Central memory CD8-positive, alpha-beta T cell (primary cell): ENCODE data around the gene ABHD17A.
A peak's percentile ranks its signal among the peaks of the same experiment; 100 is the strongest.

Source experiments
- ATAC-seq: fragments of 150-1000 bp; cut with Tn5 transposase; replicated peaks from 2 replicates; pipeline ENCODE4 v1.10.0; 2022; ENCODE audit warnings: mild to moderate bottlenecking, moderate FRiP score, moderate number of reproducible peaks; ENCODE audit not compliant: poor library complexity, severe bottlenecking; ENCODE audit errors: extremely low read depth
- DNase-seq, 2 donors: peaks; one replicate each; pipeline ENCODE4 v3.0.0; 2021; ENCODE audit warnings: low spot score in 2 of 2
- H3K27ac Mint-ChIP-seq: one replicate; pipeline ENCODE4 v1.8.0; 2022; ENCODE audit warnings: low read depth, mild to moderate bottlenecking, moderate library complexity, mixed read lengths
- H3K27me3 Mint-ChIP-seq: one replicate; pipeline ENCODE4 v1.8.0; 2022; ENCODE audit warnings: mixed read lengths
- H3K36me3 Mint-ChIP-seq: one replicate; pipeline ENCODE4 v1.8.0; 2022; ENCODE audit warnings: mild to moderate bottlenecking, moderate library complexity, mixed read lengths; ENCODE audit not compliant: insufficient read depth
- H3K4me1 Mint-ChIP-seq: one replicate; pipeline ENCODE4 v1.8.0; 2022; ENCODE audit warnings: mixed read lengths
- H3K4me3 Mint-ChIP-seq: one replicate; pipeline ENCODE4 v1.8.0; 2022; ENCODE audit warnings: mild to moderate bottlenecking, moderate library complexity, mixed read lengths
- H3K9me3 Mint-ChIP-seq: one replicate; pipeline ENCODE4 v1.8.0; 2022; ENCODE audit warnings: mixed read lengths

Gene ABHD17A

GRCh38 chr19:1864480-1865171, 20.7 kb downstream of the ABHD17A start:
- Mint-ChIP-seq H3K9me3 (no peaks in the 10 kb centered on the region), H3K27ac (peak overlapping the region; percentile 16), H3K36me3 (peaks cover 14% of the 10 kb centered on the region), H3K4me3 (peak overlapping the region; percentile 67), H3K27me3 (no peaks in the 10 kb centered on the region), H3K4me1 (peaks cover 17% of the 10 kb centered on the region)
- ATAC-seq, result no peak
- no peak for DNase-seq

DNA sequence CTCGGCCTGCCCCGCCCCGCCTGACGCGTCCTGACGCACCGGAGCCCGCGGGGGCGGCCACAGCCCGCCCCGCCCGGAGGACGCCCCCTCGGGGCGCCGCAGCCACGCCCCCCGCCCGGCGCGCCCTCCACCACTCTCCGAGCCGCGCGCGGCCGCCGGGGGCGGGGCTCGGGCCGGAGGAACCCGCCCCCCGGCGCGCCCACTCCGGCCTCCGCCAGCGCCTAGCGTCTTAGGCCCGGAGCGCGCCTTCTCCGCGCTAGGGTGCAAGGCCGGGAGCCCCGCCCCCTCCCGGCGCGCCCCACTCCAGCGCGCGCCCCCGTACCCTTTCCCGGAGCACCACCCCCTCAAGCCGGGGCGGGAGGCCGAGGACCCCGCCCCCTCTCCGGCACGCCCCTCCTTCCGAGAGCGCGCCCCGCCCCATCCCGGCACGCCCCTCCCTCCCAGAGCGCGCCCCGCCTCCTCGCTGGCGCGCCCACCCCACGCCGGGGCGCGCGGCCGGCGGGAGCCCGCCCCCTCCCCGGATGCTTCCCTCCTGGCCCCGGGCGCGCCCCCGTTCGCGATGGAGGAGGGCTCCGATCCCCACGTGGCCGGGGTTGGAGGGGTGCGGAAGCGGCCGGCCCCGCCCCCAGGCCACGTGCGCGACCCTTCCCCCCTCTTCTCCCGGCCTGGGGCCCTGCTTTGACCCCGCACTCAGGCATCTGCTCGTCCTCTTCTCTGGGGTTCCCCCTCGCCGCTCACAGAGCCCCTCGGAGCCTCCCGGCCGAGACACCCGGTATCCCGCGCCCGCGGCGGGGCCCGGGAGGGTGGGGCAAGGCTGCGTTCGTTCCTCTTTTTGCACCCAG, 21.4 kb downstream of the ABHD17A start:
- H3K36me3 Mint-ChIP-seq, result peaks cover 17% of the 10 kb centered on the region
- DNase-seq (peak; percentile 81 to 87), ATAC-seq (peak; percentile 72)
- H3K4me3 Mint-ChIP-seq, result peak overlapping the region; percentile 67
- no peak overlapping the region for H3K27ac Mint-ChIP-seq
- no peaks in the 10 kb centered on the region for H3K9me3 Mint-ChIP-seq
- peaks cover 24% of the 10 kb centered on the region for H3K4me1 Mint-ChIP-seq
- H3K27me3 Mint-ChIP-seq, result no peaks in the 10 kb centered on the region

DNA sequence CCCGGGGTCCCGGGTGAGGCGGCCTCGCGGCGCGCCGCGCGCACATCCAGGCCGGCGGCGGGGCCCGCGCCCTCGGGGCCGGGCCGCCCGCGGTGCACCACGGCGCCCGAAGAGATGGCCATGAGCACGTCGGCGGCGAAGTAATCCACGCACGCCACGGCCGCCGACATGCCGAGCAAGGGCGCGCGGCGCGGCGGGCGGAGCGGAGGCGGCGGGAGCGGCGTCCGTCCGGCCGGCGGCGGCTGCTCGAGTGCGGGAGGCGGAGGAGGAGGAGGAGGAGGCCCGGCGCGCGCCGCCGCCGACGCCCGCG, 22.0 kb downstream of the ABHD17A start, which contains the start of gene KLF16:
Gene KLF16 (minus strand): TSS at position 252 of the 310 bp plus-strand sequence. CDS start 82 bp downstream, at position 170.
- no peaks in the 10 kb centered on the region for H3K9me3 Mint-ChIP-seq
- DNase-seq, result no peak
- H3K36me3 Mint-ChIP-seq, result peaks cover 15% of the 10 kb centered on the region
- no peak for ATAC-seq
- peaks cover 30% of the 10 kb centered on the region for H3K4me1 Mint-ChIP-seq
- H3K27ac Mint-ChIP-seq, result peak within 1 kb of the TSS; percentile 95
- no peaks in the 10 kb centered on the region for H3K27me3 Mint-ChIP-seq
- peak within 1 kb of the TSS; percentile 97 for H3K4me3 Mint-ChIP-seq

- Mint-ChIP-seq H3K4me1 (peaks cover 31% of the 10 kb centered on the region), H3K36me3 (peaks cover 18% of the 10 kb centered on the region), H3K27me3 (no peaks in the 10 kb centered on the region)
Measured at GRCh38 chr19:1862424-1863327, 22.6 kb downstream of the ABHD17A start.

GRCh38 chr19:1862068-1862423, 23.2 kb downstream of the ABHD17A start:
- Mint-ChIP-seq H3K36me3 (peaks cover 21% of the 10 kb centered on the region), H3K9me3 (no peaks in the 10 kb centered on the region), H3K4me1 (peaks cover 31% of the 10 kb centered on the region), H3K27me3 (no peaks in the 10 kb centered on the region), H3K4me3 (peak overlapping the region; percentile 97), H3K27ac (peak overlapping the region; percentile 95)
- no peak for DNase-seq
- ATAC-seq, result no peak

More at GRCh38 chr19:1862424-1863327, 22.6 kb downstream of the ABHD17A start:
- H3K4me3 Mint-ChIP-seq, result peak overlapping the region; percentile 97
- no peaks in the 10 kb centered on the region for H3K9me3 Mint-ChIP-seq
- peak overlapping the region; percentile 95 for H3K27ac Mint-ChIP-seq
- peak in 1 of 2 donors; percentile 42 for DNase-seq
- no peak for ATAC-seq

GRCh38 chr19:1861599-1862031, 23.7 kb downstream of the ABHD17A start:
- no peak for DNase-seq
- ATAC-seq, result no peak
- Mint-ChIP-seq H3K9me3 (no peaks in the 10 kb centered on the region), H3K27ac (peak overlapping the region; percentile 95), H3K4me3 (peak overlapping the region; percentile 97), H3K27me3 (no peaks in the 10 kb centered on the region), H3K4me1 (peaks cover 31% of the 10 kb centered on the region), H3K36me3 (peaks cover 22% of the 10 kb centered on the region)

DNA sequence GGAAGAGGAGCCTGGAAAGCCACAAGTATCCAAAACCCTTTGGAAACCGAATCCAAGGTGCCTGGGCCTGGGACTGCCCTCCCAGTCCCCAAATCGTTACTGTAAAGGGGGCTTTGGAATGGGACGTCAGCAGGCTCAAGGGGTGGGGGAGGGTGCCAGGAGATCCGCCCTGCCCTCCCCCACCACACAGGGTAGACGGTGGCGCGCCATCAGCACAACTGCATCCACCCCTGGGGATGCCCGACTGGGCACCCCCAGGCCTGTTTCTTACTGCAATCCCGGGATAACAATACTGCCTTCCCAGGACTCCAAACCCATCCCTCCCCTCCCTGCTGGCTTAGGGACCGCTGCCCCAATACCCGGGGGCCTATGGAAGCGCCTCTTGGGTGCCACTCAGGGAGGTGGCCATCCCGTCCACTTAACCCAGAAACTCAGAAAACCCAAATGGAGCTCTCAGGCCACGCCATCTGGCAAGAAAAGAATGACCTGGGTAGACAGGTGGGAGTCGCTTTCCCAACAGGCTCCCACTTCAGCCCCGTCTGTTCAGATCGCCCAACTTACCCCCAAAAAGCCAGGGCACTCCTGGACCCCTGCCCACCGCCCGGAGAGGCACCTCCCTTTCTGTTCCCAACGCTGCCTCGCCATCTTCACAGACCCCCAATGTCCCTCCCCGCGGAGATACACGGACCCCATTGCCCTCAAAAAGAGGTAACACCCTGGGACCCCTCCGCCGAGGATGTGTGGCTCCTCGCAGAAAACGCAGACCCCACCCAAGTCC, 24.3 kb downstream of the ABHD17A start:
- Mint-ChIP-seq H3K4me3 (peak overlapping the region; percentile 97), H3K9me3 (no peaks in the 10 kb centered on the region), H3K36me3 (peaks cover 22% of the 10 kb centered on the region), H3K27ac (peak overlapping the region; percentile 95), H3K27me3 (no peaks in the 10 kb centered on the region), H3K4me1 (peaks cover 37% of the 10 kb centered on the region)
- no peak for DNase-seq
- ATAC-seq, result no peak

DNA sequence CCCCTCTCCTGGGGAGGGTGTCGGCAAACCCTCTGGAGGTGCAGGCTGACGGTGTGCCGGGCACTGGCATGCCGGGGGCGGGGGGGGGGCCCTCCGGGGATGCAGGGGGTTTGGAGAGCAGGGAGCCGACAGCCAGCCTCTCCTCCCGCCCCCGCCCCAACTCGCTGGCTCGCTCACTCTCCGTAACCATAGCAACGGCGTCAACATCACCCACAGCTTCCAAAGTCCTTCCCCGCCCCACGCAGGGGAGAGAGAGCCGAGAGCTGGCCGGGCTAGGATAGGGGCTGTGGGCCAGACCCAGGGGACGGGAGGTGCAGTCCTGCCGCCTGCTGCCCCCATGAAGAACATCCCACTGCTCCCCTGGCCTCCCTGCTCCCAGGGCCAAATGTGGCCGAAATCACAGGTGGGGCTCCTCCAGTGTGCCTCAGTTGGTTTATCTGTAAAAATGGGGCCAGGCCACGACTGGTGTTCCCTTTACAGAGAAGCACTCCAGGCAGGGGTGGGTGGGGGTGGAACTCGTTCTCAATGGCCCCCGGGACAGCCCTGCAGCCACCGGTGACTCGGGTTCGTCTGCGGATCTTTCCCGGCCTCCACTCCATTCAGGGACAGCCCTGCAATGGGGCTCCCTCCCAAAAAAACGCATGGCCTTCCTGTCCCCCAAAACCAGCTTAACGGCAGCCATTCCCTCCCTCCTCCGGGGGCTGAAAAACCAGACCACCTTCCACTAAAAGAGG, 25.1 kb downstream of the ABHD17A start:
- Mint-ChIP-seq H3K4me3 (peak overlapping the region; percentile 97), H3K4me1 (peaks cover 45% of the 10 kb centered on the region), H3K9me3 (no peaks in the 10 kb centered on the region), H3K36me3 (peaks cover 22% of the 10 kb centered on the region), H3K27ac (peak overlapping the region; percentile 29), H3K27me3 (no peaks in the 10 kb centered on the region)
- no peak for ATAC-seq
- DNase-seq, result no peak

DNA sequence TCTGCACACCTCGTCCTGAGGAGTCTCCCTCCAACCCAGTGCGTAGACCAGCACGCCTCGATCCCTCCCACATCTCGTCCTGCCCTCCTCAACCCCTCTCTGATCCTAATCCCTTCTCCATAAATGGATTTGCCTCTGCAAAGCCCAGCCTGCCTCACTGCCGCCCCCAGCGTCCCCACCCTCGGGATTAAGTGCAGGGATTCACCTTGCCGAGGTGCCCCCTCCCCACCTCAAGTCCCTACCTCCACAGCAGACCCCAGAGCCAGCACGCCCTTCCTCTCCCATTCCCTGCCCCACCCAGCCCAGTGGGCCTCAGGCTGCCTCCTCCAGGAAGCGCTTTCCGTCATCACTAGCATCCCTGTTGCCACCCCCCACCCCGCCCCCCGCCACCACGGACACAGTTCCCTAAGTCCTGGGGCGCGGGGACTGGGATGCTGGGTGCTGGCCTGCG, 25.9 kb downstream of the ABHD17A start:
- Mint-ChIP-seq H3K27me3 (no peaks in the 10 kb centered on the region), H3K4me1 (peaks cover 49% of the 10 kb centered on the region), H3K36me3 (peaks cover 19% of the 10 kb centered on the region), H3K4me3 (peak overlapping the region; percentile 40), H3K27ac (peak overlapping the region; percentile 29), H3K9me3 (no peaks in the 10 kb centered on the region)
- DNase-seq (no peak), ATAC-seq (no peak)

DNA sequence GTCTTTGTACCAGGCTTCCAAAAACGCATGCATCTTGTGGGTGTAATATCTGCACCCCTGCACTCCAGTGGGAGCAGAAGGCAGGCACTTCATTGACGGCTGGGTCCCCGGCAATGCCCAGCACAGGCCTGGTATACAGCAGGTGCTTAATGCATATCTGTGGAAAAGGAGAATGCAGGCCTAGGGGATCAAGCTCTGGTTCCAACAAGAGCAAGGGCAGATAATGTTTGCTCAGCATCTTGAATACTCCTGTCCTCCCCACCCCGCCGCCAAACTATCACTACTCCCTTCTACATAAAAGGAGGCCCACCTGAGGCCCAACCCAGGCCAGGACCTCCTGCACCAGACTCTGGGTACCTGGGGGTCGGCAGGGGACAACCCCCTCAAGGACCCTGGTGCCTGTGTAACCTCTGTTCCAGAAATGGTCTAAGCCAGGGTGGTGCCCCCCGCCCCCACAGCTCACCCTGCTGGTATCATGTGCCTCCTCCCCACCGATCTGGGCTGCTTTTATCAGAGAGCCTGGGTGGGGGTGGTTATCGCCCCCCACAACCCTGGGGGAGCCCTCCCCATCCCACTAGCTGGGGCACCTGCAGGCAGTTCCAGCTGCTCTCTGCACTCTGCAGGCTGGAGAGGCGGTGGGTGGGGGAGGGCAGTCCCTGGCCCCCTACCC, 26.7 kb downstream of the ABHD17A start:
- DNase-seq (no peak), ATAC-seq (no peak)
- Mint-ChIP-seq H3K27ac (no peak overlapping the region), H3K4me1 (peaks cover 50% of the 10 kb centered on the region), H3K9me3 (no peaks in the 10 kb centered on the region), H3K27me3 (no peaks in the 10 kb centered on the region), H3K4me3 (peak overlapping the region; percentile 40), H3K36me3 (peaks cover 17% of the 10 kb centered on the region)
